Fibroblast of mammary gland (primary cell): ENCODE measurements around the gene LRRC7.

Experiments used
- DNase-seq: peaks from one replicate; pipeline ENCODE4 v3.0.0-alpha.2; 2010; ENCODE audit warnings: low read depth
- H3K4me3 ChIP-seq: 2 replicates; pipeline ENCODE4 v1.5.1; 2011; ENCODE audit warnings: low read depth, mild to moderate bottlenecking, low read length, moderate library complexity; ENCODE audit not compliant: control insufficient read depth
- CTCF ChIP-seq: conservative IDR thresholded peaks from 2 replicates; pipeline ENCODE4 v1.5.1; 2011; ENCODE audit warnings: low read depth, low read length, inconsistent platforms; ENCODE audit not compliant: control insufficient read depth, insufficient read depth

LRRC7 gene

DNA sequence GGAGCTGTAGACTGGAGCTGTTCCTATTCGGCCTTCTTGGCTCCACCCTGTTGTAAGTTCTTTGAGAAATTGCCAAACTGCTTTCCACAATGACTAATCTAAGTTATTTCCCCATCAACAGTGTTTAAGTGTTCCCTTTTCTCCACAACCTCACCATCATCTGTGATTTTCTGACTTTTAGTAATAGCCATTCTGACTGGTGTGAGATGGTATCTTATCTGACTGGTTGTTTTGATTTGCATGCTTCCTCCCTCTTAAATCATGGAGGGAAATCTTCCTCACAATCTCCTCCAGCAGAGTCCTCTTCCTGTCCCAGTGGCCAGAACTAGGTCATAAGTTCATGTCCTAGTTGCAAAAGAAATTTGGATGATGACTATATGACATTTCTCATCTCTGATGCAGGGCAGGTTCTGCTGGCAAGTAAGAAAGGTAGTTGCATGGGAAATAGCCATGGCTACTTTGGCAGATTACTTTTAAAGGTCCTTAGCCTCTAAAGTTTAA is 343.6 kb downstream of the LRRC7 start:
- TF ChIP-seq CTCF = no peak
- H3K4me3 ChIP-seq = no peak overlapping the region
- DNase-seq = peak; percentile 93

GRCh38 chr1:69913977-69914376 is 346.3 kb downstream of the LRRC7 start:
- peak; percentile 85 for DNase-seq
- no peak overlapping the region for H3K4me3 ChIP-seq
- no peak for TF ChIP-seq CTCF

DNA sequence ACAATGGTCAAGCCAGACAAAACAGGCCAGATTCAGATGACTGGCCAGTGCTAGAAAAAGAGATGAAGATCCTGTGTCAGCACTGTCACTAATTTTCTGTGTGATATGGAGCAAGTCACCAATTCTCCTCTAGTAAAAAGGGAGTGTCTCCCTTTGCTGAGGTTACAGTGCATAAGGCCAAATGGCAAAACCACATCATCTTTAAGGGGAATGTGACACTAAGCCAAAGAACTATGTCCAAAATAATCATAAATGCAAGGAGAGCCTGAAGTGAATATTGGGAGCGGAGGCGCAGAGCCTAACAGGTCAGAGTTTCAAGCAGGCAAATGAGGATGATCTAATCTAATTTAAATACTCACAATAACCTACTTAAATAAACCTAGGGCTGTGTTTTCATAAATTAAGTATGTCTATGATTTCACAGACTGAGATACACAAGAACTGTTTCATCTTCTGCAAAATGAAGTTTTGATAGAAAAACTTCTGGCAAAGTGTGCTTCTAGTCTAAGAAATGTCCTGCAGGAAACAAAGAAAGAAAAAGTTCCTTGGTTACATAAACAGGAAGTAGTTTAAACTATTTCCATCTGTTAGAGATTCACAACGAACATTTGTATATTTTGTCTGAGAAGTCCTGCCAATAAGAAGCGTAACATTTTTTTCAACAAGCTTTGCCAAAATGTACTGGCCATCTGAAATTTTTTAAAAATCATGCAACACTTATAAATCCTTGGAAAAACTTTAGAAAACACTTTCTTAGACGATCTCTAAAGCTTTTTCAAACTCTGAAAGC is 347.4 kb downstream of the LRRC7 start:
- no peak for TF ChIP-seq CTCF
- no peak overlapping the region for H3K4me3 ChIP-seq
- peak; percentile 61 for DNase-seq

DNA sequence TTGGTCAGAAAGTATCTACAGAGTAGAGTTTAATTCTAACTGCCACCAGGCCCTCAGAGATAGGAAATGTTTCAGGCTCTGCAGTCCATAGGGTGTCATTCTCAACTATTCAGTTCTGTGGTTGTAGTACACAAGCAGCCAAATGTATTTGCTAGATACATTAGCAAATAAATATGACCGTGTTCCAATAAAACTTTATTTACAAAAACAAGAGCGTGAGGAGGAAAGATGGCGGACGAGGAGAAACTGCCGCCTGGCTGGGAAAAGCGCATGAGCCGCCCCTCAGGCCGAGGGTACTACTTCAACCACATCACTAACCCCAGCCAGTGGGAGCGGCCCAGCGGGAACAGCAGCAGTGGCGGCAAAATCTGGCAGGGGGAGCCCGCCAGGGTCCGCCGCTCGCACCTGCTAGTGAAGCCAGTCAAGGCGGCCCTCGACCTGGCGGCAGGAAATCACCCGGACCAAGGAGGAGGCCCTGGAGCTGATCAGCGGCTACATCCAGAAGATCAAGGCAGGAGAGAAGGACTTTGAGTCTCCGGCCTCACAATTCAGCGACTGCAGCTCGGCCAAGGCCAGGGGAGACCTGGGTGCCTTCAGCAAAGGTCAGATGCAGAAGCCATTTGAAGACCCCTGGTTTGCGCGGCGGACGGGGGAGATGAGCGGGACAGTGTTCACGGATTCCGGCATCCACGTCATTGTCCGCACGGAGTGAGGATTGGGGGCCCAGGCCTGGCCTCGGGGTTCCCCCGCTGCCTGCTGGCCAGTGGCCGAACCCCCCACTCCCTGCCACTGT is 351.6 kb downstream of the LRRC7 start:
- no peak overlapping the region for H3K4me3 ChIP-seq
- DNase-seq = no peak
- no peak for TF ChIP-seq CTCF

- no peak for TF ChIP-seq CTCF
- no peak overlapping the region for H3K4me3 ChIP-seq
- DNase-seq = no peak
Observed at GRCh38 chr1:69919922-69920273, 352.2 kb downstream of the LRRC7 start.

DNA sequence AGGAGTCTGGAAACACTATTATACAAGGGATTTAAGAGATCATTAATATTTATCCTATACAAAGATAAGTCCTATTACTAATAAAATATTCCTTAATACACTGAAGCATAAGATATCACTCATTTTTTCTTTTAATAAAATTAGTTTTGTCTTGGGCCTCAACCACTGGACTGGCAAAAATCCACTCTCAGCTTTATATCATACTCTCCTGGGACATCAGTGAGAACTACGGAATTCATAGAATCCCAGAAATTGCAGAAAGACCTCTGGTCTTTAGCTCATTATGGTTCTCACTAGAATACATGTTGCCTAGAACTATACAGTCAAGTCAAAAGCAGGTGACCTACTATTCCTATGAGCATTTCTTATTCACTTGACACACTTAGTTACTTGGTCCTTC is 352.7 kb downstream of the LRRC7 start:
- no peak for TF ChIP-seq CTCF
- no peak for DNase-seq
- no peak overlapping the region for H3K4me3 ChIP-seq
